ENCODE results near the gene MCC.
A peak's percentile ranks its signal among the peaks of the same experiment; 100 is the strongest.

Gene MCC

GRCh38 chr5:113140837-113141671 is 347.2 kb downstream of the MCC start:
- no peak for DNase-seq (ENCODE audit: low spot score)

GRCh38 chr5:113133211-113133975 is 354.9 kb downstream of the MCC start:
- DNase-seq (ENCODE audit: low spot score), result no peak

GRCh38 chr5:113132564-113132963 is 355.7 kb downstream of the MCC start:
- DNase-seq (ENCODE audit: low spot score), result no peak

GRCh38 chr5:113128641-113129330 is 359.5 kb downstream of the MCC start:
- DNase-seq (ENCODE audit: low spot score), result no peak

- DNase-seq (ENCODE audit: low spot score), result no peak
Measured at GRCh38 chr5:113128082-113128481, 360.2 kb downstream of the MCC start.

GRCh38 chr5:113127021-113127420 is 361.2 kb downstream of the MCC start:
- no peak for DNase-seq (ENCODE audit: low spot score)

- DNase-seq (ENCODE audit: low spot score), result no peak
Measured at GRCh38 chr5:113125371-113125770, 362.9 kb downstream of the MCC start.

GRCh38 chr5:113124914-113125313 is 363.3 kb downstream of the MCC start:
- no peak for DNase-seq (ENCODE audit: low spot score)

GRCh38 chr5:113124265-113124664 is 364.0 kb downstream of the MCC start:
- DNase-seq (ENCODE audit: low spot score), result no peak

- DNase-seq (ENCODE audit: low spot score), result peak; percentile 16
Measured at GRCh38 chr5:113123618-113124017, 364.6 kb downstream of the MCC start.

- DNase-seq (ENCODE audit: low spot score), result no peak
Measured at GRCh38 chr5:113122053-113122452, 366.2 kb downstream of the MCC start.

GRCh38 chr5:113119246-113119924 is 368.9 kb downstream of the MCC start:
- DNase-seq (ENCODE audit: low spot score), result no peak

GRCh38 chr5:113118765-113119164 is 369.5 kb downstream of the MCC start:
- no peak for DNase-seq (ENCODE audit: low spot score)

GRCh38 chr5:113118298-113118697 is 370.0 kb downstream of the MCC start:
- DNase-seq (ENCODE audit: low spot score), result no peak

GRCh38 chr5:113117543-113118115 is 370.6 kb downstream of the MCC start:
- DNase-seq (ENCODE audit: low spot score), result no peak

- DNase-seq (ENCODE audit: low spot score), result no peak
Measured at GRCh38 chr5:113115956-113116355, 372.3 kb downstream of the MCC start.

- no peak for DNase-seq (ENCODE audit: low spot score)
Measured at GRCh38 chr5:113115061-113115460, 373.2 kb downstream of the MCC start.

- no peak for DNase-seq (ENCODE audit: low spot score)
Measured at GRCh38 chr5:113114559-113114958, 373.7 kb downstream of the MCC start.

GRCh38 chr5:113112435-113112834 is 375.8 kb downstream of the MCC start:
- DNase-seq (ENCODE audit: low spot score), result no peak

- no peak for DNase-seq (ENCODE audit: low spot score)
Measured at GRCh38 chr5:113110117-113110516, 378.1 kb downstream of the MCC start.

- no peak for DNase-seq (ENCODE audit: low spot score)
Measured at GRCh38 chr5:113109344-113109743, 378.9 kb downstream of the MCC start.

- DNase-seq (ENCODE audit: low spot score), result no peak
Measured at GRCh38 chr5:113108485-113108884, 379.8 kb downstream of the MCC start.
